ENCODE data around the gene PROC.

Gene PROC

GRCh38 chr2:127425540-127426490, 7.6 kb downstream of the PROC start:
- H3K4me3 Mint-ChIP-seq = no peak overlapping the region
- H3K27ac Mint-ChIP-seq = no peak overlapping the region
- peaks cover 10% of the 10 kb centered on the region for H3K4me1 Mint-ChIP-seq (ENCODE audit: low read depth)
- H3K9me3 Mint-ChIP-seq (ENCODE audit: low read depth) = no peaks in the 10 kb centered on the region
- H3K36me3 Mint-ChIP-seq = no peaks in the 10 kb centered on the region
- H3K27me3 Mint-ChIP-seq = peaks cover 26% of the 10 kb centered on the region

GRCh38 chr2:127426501-127427354, 8.5 kb downstream of the PROC start:
- peaks cover 10% of the 10 kb centered on the region for H3K4me1 Mint-ChIP-seq (ENCODE audit: low read depth)
- no peak overlapping the region for H3K27ac Mint-ChIP-seq
- no peaks in the 10 kb centered on the region for H3K36me3 Mint-ChIP-seq
- no peaks in the 10 kb centered on the region for H3K9me3 Mint-ChIP-seq (ENCODE audit: low read depth)
- no peak overlapping the region for H3K4me3 Mint-ChIP-seq
- H3K27me3 Mint-ChIP-seq = peaks cover 20% of the 10 kb centered on the region

- Mint-ChIP-seq H3K36me3 (no peaks in the 10 kb centered on the region), H3K4me1 (ENCODE audit: low read depth) (peaks cover 6% of the 10 kb centered on the region), H3K27me3 (peaks cover 16% of the 10 kb centered on the region), H3K4me3 (no peak overlapping the region), H3K9me3 (ENCODE audit: low read depth) (no peaks in the 10 kb centered on the region), H3K27ac (no peak overlapping the region)
Measured at GRCh38 chr2:127427376-127428056, 9.3 kb downstream of the PROC start.

- no peak overlapping the region for H3K4me3 Mint-ChIP-seq
- peaks cover 6% of the 10 kb centered on the region for H3K4me1 Mint-ChIP-seq (ENCODE audit: low read depth)
- peaks cover 16% of the 10 kb centered on the region for H3K27me3 Mint-ChIP-seq
- no peaks in the 10 kb centered on the region for H3K9me3 Mint-ChIP-seq (ENCODE audit: low read depth)
- no peaks in the 10 kb centered on the region for H3K36me3 Mint-ChIP-seq
- H3K27ac Mint-ChIP-seq = no peak overlapping the region
Measured at GRCh38 chr2:127428057-127428814, 10.0 kb downstream of the PROC start.

- Mint-ChIP-seq H3K27ac (no peak overlapping the region), H3K36me3 (no peaks in the 10 kb centered on the region), H3K4me1 (ENCODE audit: low read depth) (peaks cover 3% of the 10 kb centered on the region), H3K27me3 (peaks cover 13% of the 10 kb centered on the region), H3K9me3 (ENCODE audit: low read depth) (no peaks in the 10 kb centered on the region), H3K4me3 (no peak overlapping the region)
Measured at GRCh38 chr2:127428815-127429109, 10.5 kb downstream of the PROC start.

GRCh38 chr2:127429291-127429690, 11.1 kb downstream of the PROC start:
- Mint-ChIP-seq H3K9me3 (ENCODE audit: low read depth) (no peaks in the 10 kb centered on the region), H3K36me3 (no peaks in the 10 kb centered on the region), H3K27me3 (peaks cover 10% of the 10 kb centered on the region), H3K4me1 (ENCODE audit: low read depth) (no peaks in the 10 kb centered on the region), H3K27ac (no peak overlapping the region), H3K4me3 (no peak overlapping the region)

- H3K4me3 Mint-ChIP-seq = no peak overlapping the region
- H3K9me3 Mint-ChIP-seq (ENCODE audit: low read depth) = no peaks in the 10 kb centered on the region
- peaks cover 10% of the 10 kb centered on the region for H3K27me3 Mint-ChIP-seq
- H3K27ac Mint-ChIP-seq = peak overlapping the region; percentile 2
- H3K4me1 Mint-ChIP-seq (ENCODE audit: low read depth) = no peaks in the 10 kb centered on the region
- H3K36me3 Mint-ChIP-seq = no peaks in the 10 kb centered on the region
Measured at GRCh38 chr2:127429844-127430425, 11.7 kb downstream of the PROC start.

- H3K4me3 Mint-ChIP-seq = no peak overlapping the region
- H3K4me1 Mint-ChIP-seq (ENCODE audit: low read depth) = no peaks in the 10 kb centered on the region
- no peaks in the 10 kb centered on the region for H3K36me3 Mint-ChIP-seq
- H3K27me3 Mint-ChIP-seq = no peaks in the 10 kb centered on the region
- H3K27ac Mint-ChIP-seq = no peak overlapping the region
- no peaks in the 10 kb centered on the region for H3K9me3 Mint-ChIP-seq (ENCODE audit: low read depth)
Measured at GRCh38 chr2:127431408-127432023, 13.3 kb downstream of the PROC start.

- Mint-ChIP-seq H3K36me3 (no peaks in the 10 kb centered on the region), H3K4me1 (ENCODE audit: low read depth) (no peaks in the 10 kb centered on the region), H3K27me3 (no peaks in the 10 kb centered on the region), H3K27ac (no peak overlapping the region), H3K4me3 (no peak overlapping the region), H3K9me3 (ENCODE audit: low read depth) (no peaks in the 10 kb centered on the region)
Measured at GRCh38 chr2:127434515-127434914, 16.3 kb downstream of the PROC start.

- H3K4me3 Mint-ChIP-seq = no peak overlapping the region
- H3K9me3 Mint-ChIP-seq (ENCODE audit: low read depth) = peaks cover 5% of the 10 kb centered on the region
- H3K36me3 Mint-ChIP-seq = peaks cover 4% of the 10 kb centered on the region
- no peaks in the 10 kb centered on the region for H3K4me1 Mint-ChIP-seq (ENCODE audit: low read depth)
- no peak overlapping the region for H3K27ac Mint-ChIP-seq
- H3K27me3 Mint-ChIP-seq = no peaks in the 10 kb centered on the region
Measured at GRCh38 chr2:127437056-127437455, 18.8 kb downstream of the PROC start.

GRCh38 chr2:127437781-127438726, 19.8 kb downstream of the PROC start:
- Mint-ChIP-seq H3K4me1 (ENCODE audit: low read depth) (no peaks in the 10 kb centered on the region), H3K27me3 (no peaks in the 10 kb centered on the region), H3K9me3 (ENCODE audit: low read depth) (peaks cover 5% of the 10 kb centered on the region), H3K27ac (no peak overlapping the region), H3K36me3 (peaks cover 8% of the 10 kb centered on the region), H3K4me3 (no peak overlapping the region)

GRCh38 chr2:127439343-127439742, 21.1 kb downstream of the PROC start:
- Mint-ChIP-seq H3K9me3 (ENCODE audit: low read depth) (peaks cover 5% of the 10 kb centered on the region), H3K27me3 (no peaks in the 10 kb centered on the region), H3K36me3 (peaks cover 8% of the 10 kb centered on the region), H3K4me3 (no peak overlapping the region), H3K4me1 (ENCODE audit: low read depth) (no peaks in the 10 kb centered on the region), H3K27ac (no peak overlapping the region)

GRCh38 chr2:127448526-127448925, 30.3 kb downstream of the PROC start:
- peaks cover 11% of the 10 kb centered on the region for H3K36me3 Mint-ChIP-seq
- H3K4me1 Mint-ChIP-seq (ENCODE audit: low read depth) = no peaks in the 10 kb centered on the region
- H3K4me3 Mint-ChIP-seq = no peak overlapping the region
- H3K27ac Mint-ChIP-seq = no peak overlapping the region
- H3K27me3 Mint-ChIP-seq = no peaks in the 10 kb centered on the region
- peaks cover 6% of the 10 kb centered on the region for H3K9me3 Mint-ChIP-seq (ENCODE audit: low read depth)

Measured in activated naive CD8-positive, alpha-beta T cell (primary cell).